Right atrium auricular region (tissue), 2 donors: Measurements from ENCODE around the gene BTD. TPM values are rescaled to one million over a fixed set of nuclear protein-coding genes. Genes with fewer than 3 reads are reported as not detected.

Source experiments
- DNase-seq: peaks from one replicate; pipeline ENCODE4 v3.0.0-alpha.2; 2019; ENCODE audit warnings: low spot score
- H3K27ac ChIP-seq, 2 donors: fragments of 200-600 bp; sonication (generic); 1 replicate in 1 of 2; 2 replicates in 1 of 2; pipeline ENCODE4 v1.5.1; 2016 to 2019
- H3K27me3 ChIP-seq, 2 donors: fragments of 200-600 bp; sonication (generic); one replicate each; pipeline versions ENCODE4 v1.5.1 to v1.6.0; 2017 to 2019
- H3K36me3 ChIP-seq: fragments of 200-600 bp; sonication (generic); one replicate; pipeline ENCODE4 v1.5.1; 2016
- H3K4me1 ChIP-seq, 2 donors: fragments of 200-600 bp; sonication (generic); one replicate each; pipeline versions ENCODE4 v1.5.1 to v1.6.0; 2017 to 2019
- H3K4me3 ChIP-seq, 2 donors: fragments of 200-600 bp; sonication (generic); 1 replicate in 1 of 2; 2 replicates in 1 of 2; pipeline ENCODE4 v1.5.1; 2017 to 2019; ENCODE audit warnings: mild to moderate bottlenecking in 1 of 2, moderate library complexity in 1 of 2
- H3K9me3 ChIP-seq, 2 donors: fragments of 200-600 bp; sonication (generic); one replicate each; pipeline ENCODE4 v1.5.1; 2019
- CTCF ChIP-seq, 2 donors: fragments of 200-600 bp; sonication (generic); IDR thresholded peaks; one replicate each; pipeline ENCODE4 v1.5.1; 2019; ENCODE audit warnings: antibody characterized with exemption in 2 of 2
- total RNA-seq, 2 donors: library from RNA; depleted of rRNA; stranded (reverse); fragments of >200 nt; gene quantifications; one replicate each; pipeline ENCODE4 v1.1.0, GENCODE V29; 2016

The BTD gene
- total RNA-seq, 2 donors from 2014 or later = 10.3 to 16.2 TPM

- no peaks in the 10 kb centered on the region for H3K9me3 ChIP-seq
- no peaks in the 10 kb centered on the region for H3K27me3 ChIP-seq
- peaks cover 0 to 34% of the 10 kb centered on the region in 2 donors for H3K4me1 ChIP-seq
- no peak for TF ChIP-seq CTCF (IDR thresholded peaks at IDR 0.05)
- no peaks in the 10 kb centered on the region for H3K36me3 ChIP-seq
- H3K4me3 ChIP-seq = no peak overlapping the region
- no peak for DNase-seq
- H3K27ac ChIP-seq = peak overlapping the region; percentile 18 to 29
Observed at GRCh38 chr3:15636028-15636709, 34.6 kb downstream of the BTD start.

- H3K4me3 ChIP-seq = no peak overlapping the region
- no peak for DNase-seq
- no peaks in the 10 kb centered on the region for H3K27me3 ChIP-seq
- peaks cover 0 to 28% of the 10 kb centered on the region in 2 donors for H3K4me1 ChIP-seq
- TF ChIP-seq CTCF (IDR thresholded peaks at IDR 0.05) = no peak
- no peaks in the 10 kb centered on the region for H3K9me3 ChIP-seq
- H3K27ac ChIP-seq = peak overlapping the region in 1 of 2 donors; percentile 29
- H3K36me3 ChIP-seq = no peaks in the 10 kb centered on the region
Observed at GRCh38 chr3:15637131-15637951, 35.8 kb downstream of the BTD start.

- Histone ChIP-seq H3K27ac (no peak overlapping the region), H3K4me3 (no peak overlapping the region), H3K36me3 (no peaks in the 10 kb centered on the region), H3K4me1 (peaks cover 0 to 27% of the 10 kb centered on the region in 2 donors), H3K27me3 (no peaks in the 10 kb centered on the region), H3K9me3 (no peaks in the 10 kb centered on the region)
- TF ChIP-seq CTCF (IDR thresholded peaks at IDR 0.05) = no peak
- DNase-seq = no peak
Observed at GRCh38 chr3:15638193-15638890, 36.8 kb downstream of the BTD start.

GRCh38 chr3:15638891-15639262 lies 37.3 kb downstream of the BTD start:
- no peaks in the 10 kb centered on the region for H3K27me3 ChIP-seq
- TF ChIP-seq CTCF (IDR thresholded peaks at IDR 0.05) = no peak
- no peak overlapping the region for H3K4me3 ChIP-seq
- no peak overlapping the region for H3K27ac ChIP-seq
- no peaks in the 10 kb centered on the region for H3K36me3 ChIP-seq
- no peaks in the 10 kb centered on the region for H3K9me3 ChIP-seq
- peaks cover 0 to 22% of the 10 kb centered on the region in 2 donors for H3K4me1 ChIP-seq
- DNase-seq = no peak

GRCh38 chr3:15645246-15645645 lies 43.7 kb downstream of the BTD start:
- DNase-seq = no peak

More at GRCh38 chr3:15645246-15645645, 43.7 kb downstream of the BTD start:
- no peaks in the 10 kb centered on the region for H3K27me3 ChIP-seq
- no peak overlapping the region for H3K27ac ChIP-seq
- no peaks in the 10 kb centered on the region for H3K9me3 ChIP-seq
- H3K4me1 ChIP-seq = peaks cover 0 to 20% of the 10 kb centered on the region in 2 donors
- peaks cover 9% of the 10 kb centered on the region for H3K36me3 ChIP-seq
- H3K4me3 ChIP-seq = no peak overlapping the region
- TF ChIP-seq CTCF (IDR thresholded peaks at IDR 0.05) = no peak
